CD4-positive, alpha-beta T cell treated with Interleukin-12 subunit alpha and Interleukin-12 subunit beta, for 1 hour (primary cell): ENCODE data around the gene PARD3B.
A peak's percentile ranks its signal among the peaks of the same experiment; 100 is the strongest.

ENCODE experiments used
- DNase-seq: peaks from one replicate; pipeline ENCODE4 v3.0.0-alpha.2; 2020

The PARD3B gene

DNA sequence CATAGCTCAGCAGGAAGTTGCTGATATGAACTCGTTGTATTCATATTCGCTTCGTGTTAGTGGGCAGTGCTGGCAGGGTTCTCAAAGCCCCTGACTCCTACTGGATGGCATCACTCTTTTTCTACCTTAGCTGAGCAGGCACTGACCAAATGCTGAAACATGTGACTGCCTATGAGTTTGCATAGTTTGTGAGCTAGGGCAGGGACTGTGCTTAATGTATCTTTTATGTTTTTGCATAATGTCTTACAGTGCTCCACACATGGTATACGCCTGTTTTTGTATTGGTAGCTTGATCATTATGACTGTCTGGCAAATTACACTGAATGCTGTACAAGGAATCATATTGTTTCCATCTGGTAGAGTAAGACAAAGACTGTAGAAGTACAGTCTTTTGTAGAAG, 305.3 kb downstream of the PARD3B start:
- no peak for DNase-seq

DNA sequence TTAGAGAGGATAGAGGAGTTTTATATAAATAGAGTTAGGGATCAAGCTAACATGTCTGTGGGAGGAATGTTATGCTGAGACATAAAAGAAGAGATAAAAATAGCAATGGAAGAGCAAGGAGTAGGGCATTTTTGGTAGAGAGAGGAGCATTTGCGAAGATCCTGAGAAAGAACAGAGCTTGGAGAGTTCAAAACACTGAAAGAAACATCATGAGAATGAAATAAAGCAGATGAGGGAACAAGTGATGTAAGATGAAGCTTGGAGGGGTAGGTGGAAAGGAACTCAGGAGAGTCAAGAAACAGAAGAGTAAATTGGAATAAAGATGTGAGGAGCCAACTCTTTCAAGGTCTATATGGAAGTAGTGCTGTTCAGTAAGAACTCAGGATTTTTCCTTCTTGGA, 308.6 kb downstream of the PARD3B start:
- no peak for DNase-seq

DNA sequence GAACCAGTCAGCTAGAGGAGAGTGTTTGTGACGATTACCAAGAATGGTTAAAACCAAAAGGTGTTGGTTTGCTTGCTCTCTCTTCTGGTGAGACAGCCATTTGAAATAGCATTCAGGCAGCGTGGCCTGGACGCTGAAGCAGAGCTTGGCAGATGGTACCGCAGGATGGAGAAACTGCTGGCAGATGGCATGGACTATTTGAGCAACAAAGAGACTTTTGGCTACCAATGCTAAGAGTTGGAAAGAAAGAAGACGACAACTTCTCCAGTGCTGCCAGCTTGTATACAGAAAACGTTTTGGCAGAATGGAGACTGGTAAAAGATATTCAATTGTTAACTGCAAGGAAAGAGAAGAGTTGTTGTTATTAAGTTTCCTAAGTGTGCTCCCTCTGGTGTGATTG, 315.0 kb downstream of the PARD3B start:
- DNase-seq: no peak

DNA sequence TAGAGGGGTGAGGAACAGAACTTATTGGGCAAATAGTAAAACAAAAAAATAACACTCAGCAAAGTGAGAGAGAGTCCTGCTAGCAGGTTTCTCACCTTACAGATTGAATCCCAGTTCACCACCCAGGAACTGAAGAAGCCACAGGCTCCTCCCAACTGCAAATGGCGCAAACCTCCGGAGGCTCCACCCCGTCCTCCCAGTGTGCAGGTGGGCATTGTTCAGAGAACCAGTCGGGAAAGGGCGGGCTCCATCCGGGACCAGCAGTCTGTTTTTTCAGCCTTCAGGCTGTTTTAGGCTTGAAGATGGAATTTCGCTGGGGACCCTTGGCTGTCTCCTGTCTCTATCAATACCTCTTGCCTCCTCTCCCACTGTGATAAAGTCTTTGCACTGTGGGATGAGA, 317.5 kb downstream of the PARD3B start:
- no peak for DNase-seq

DNA sequence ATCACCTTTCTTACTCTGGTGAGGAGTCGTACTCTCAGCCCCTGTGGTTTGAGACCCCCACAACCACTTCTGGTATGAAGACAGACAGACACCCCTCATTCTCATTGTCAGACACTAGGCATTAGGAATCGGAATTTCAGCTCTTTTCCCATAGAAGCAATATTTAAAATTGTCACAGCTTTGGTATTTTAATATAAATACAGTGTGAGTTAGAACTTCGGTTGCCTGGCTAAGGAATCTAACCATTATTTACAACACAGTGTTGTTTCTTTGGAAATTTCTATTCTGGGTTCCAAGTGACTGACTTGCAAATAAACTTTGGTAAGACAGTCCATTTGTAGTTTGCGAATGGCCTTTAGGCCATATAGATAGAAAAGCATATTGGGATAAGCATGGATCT, 318.1 kb downstream of the PARD3B start:
- no peak for DNase-seq

DNA sequence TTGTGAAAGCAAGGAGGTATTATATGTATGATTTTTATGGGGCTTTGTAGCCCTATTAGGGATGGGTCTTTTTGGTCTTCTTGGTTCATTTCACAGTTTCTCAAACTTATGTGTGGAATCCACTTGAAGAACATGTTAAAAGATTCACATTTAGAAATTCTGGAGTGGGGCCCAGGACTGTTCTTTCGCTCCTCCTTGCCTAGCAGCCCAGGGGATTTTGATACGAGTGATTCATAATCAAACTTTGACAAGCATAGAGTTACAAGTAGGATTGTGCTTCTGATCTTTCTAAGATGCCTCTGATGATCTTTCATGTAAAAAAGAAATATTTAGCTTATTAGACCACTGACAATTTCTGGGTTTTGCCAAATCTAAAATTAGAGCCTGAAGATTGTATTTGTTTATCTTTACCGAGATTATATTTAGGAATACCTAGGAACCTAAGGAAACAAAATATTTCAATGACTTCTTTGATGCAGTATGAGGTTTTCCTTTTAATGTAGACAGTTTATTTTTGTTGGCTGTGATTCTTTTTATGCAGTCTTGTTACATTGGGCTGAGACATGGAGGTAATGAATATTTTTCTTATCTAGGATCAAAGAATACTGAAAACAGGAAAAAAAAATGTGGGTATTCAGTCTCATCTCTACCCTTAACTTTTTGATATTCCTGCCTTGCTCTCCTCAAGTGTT, 324.0 kb downstream of the PARD3B start:
- DNase-seq: no peak

DNA sequence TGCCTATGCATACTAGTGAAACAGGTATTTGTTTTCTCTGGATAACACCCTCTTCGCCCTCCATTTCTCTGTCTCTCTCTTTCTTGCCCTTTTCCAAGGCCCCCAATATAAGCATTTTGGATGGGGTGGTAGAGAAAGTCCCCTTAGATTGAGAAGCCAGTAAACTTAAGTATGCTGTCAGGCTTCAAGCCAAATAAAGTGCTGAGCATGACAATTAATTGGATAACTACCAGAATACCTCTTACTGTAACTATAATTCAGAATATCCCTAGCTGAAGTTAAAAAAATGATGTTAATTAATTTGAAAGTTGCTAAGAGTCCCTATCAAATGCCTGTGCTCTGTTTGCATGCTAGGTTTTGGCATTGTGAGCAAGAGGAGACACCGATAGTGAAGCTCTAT, 324.8 kb downstream of the PARD3B start:
- no peak for DNase-seq

DNA sequence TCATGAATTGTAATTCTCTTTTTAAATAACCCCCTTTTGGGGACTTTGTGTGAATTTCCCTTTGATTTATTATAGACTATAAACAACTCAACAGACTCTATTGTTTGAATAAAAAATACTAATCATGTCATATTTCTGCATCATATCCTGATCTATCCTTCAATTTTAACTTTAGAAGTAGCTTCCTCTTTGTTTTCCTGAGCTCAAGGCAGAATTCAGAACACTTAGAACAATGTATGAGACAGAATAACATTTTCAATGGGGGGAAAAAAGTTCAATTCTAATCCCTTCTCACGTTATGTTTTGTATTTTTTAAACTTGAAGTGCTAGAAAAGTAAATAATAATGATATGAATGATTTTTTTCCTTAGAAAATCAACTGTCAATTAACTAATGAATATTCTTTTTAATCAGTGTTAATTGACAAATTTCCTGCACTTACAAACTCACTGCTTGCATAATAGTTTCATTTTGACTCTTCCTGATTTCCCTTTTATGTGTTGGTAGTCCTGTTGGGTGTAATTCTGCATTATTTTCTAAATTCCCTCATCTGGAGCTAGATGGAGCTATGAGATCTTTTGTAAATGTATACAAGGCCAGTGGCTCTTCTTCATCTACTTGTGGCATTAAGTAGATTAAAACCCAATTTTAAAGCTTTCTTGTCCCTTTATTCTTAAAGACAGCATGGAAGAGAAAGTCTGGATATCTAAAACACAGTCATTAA, 326.1 kb downstream of the PARD3B start:
- DNase-seq: peak; percentile 46

DNA sequence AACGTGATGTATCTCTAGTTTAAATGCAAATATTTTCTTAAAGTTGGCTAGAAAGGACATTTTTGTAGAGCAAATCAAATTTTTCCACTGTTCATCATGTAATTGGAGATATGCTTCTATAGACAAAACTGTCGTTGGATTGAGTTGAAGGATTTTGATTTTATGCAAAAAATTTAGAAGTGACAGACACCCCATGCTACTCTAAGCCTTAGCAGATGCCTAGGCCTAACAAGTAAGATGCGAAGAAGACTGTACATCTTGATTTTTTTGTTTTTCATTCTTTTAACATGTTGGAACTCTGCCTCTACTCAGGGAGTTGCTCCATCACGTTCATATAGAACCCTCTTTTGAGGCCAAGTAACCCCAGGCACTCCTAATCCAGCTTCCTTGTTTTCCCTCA, 331.0 kb downstream of the PARD3B start:
- DNase-seq: no peak

DNA sequence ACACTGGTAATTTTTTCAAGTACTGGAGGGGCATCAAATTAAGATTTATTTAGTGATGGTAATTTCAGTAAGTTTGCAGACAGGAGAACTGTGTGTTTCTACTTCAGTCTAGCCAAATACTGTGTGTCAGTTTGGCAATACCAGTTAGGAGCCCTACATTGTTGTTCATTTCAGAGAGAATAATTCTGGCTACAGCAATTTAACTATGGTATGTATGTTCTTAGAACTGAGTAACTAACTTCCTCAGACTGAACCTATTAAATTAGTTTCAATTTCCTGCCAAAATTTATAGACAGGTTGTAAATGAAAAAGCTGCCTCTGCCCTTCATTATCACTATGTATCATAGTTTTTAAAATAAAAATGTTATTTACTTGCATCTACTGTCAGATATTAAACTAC, 332.4 kb downstream of the PARD3B start:
- no peak for DNase-seq

DNA sequence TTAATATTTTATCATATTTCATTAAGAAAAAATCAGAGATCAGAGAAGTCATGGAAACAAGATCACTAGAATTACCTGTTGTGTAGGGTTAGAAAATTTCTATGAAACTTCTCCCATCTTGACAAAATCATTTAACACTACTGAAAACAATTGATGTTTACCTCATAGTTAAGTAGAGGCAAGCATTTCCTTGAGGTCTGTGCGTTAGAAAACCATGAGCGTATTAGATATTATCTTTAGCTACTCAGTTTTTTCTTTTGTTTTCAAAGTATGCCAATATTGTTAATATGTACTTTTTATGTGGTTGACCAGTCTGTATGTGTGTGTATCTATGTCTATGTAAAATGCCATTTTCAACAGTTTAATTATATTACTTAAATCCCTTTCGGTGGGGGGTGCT, 335.7 kb downstream of the PARD3B start:
- DNase-seq: no peak

DNA sequence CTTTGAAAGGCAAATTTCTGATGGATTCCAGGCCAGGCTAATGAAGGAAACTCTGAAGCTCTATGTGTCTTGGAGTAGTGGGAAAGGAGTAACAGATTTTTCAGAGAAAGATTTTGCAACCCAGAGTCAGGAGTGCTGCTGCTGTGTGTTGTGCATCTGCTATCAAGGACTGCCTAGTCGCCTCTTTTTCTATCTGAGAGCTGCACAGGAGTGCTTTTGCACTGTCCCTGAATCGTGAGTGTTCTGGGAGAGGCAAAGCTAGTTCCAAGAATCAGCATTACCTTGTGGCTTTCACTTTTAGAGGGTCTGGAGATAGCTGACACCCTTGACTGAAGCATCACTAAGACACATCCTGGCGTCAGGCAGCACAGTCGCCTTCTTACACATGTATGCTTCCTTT, 336.4 kb downstream of the PARD3B start:
- peak; percentile 11 for DNase-seq

DNA sequence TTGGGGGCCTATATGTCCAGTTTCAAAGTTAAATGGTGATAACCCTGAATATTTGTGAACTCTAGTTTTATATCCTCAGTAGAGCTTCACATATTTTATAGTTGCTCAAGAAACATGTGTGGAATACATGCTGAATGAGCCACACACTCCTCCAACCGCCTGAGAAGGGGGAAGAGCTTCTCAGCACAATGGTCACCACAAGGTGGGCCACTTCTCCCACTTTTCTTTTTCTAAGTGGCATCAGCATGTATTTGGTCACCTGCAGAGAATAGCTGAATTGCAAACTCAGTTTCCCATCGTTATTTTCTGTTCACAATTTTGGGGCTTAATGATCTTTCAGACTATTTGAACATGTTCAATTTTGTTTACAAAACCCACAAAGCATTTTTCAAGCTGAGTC, 340.5 kb downstream of the PARD3B start:
- DNase-seq: peak; percentile 12

DNA sequence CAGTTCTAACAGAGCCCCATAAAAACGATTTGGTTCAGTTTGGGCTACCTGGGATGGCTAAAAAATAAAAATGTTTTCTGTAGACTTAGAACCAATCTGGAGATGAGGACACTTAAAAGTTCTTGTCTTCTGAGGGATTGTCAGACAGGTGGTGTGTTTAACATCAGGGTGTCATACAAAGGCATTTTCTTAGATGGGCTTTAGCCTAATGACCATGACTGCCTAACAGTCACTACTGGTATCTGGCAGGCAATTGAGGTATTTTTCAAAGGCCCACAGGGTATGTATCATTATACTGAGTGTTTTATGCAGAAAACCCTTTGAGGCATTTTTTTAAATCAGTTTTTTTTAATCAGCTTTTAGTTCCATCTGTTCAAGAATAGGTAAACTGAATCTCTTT, 341.4 kb downstream of the PARD3B start:
- no peak for DNase-seq

DNA sequence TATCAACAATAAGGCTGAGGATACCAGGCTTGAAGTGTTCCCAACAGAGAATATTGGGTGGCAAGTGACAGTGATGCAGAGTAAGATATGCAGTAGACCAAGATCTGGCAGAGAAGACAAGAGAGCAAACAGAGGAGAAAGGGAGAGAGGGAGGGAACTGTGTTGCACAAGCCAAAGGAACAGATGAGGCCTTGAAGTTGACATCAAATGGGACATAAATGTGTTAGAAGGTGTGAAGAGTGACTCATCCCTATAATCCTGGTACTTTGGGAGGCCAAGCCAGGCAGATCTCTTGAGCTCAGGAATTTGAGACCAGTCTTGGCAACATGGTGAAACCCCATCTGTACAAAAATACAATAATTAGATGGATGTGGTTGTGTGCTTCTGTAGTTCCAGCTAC, 342.9 kb downstream of the PARD3B start:
- DNase-seq: no peak

DNA sequence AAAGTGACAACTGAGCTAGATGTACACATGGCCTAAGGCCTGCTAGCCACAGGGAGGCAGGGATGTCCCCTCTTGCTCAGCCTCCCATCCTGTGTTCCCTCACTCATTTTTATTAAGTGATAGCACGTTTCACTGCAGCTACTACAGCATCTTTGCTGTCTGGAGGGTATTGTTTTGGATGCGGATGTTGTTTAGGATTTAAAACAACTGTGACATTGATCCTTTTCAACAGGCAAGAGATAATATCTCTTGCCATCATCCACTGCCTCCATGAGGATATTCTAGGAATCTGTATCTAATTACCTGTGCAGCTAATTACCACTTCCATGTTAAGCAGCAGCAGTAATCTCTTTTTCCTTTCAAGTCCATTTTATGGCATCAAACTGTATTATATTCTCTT, 345.4 kb downstream of the PARD3B start:
- DNase-seq: no peak

DNA sequence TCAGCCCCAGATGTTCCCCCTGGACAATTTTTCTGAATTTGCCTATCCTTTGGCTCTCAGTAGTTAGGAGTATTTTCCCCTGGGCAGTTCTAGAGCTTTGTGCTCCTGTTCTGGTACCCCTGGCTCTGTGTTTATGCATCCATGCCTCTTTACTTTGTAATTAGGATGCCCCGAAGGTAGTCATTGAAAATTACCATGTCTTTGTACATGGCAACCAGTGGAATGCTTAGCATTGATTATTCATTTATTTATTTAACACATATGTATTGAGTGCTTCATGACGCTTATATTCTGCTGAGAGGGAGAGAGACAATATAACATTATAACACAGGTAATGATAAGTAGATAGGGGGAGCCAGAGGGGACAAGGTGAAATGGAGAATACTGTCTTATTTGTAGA, 346.5 kb downstream of the PARD3B start:
- no peak for DNase-seq

DNA sequence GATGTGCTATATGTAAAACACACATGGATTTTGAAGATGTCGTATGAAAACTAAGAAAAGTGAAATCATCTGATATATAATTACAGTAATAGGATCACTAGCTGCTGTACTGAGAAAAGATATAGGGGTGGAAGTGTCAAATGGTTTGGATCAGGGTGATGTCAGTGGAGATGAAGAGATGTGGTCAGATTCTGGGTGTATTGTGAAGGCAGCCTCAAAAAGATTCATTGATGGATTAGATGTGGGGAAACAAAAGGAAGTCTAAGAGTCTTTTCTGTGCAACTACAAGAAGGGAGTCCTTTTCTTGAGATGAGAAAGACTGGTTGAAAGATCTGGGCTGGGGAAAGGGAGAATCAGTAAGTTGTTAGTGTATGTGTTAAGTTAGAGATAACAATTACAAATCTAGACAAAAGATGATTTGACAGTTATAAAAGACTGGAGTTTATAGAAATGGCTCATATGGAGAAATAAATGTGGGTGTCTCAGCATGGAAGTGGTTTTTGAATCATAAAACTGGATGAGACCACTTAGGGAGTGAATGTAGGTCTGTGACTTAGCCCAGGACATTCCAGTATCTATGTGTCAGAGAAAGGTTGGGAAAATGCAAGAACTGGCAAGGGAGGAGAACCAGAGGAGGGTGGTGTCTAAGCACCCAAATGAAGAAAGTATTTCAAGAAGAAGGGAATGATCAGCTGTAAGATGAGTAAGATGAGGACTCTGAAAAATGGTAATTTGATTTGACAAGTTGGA, 347.4 kb downstream of the PARD3B start:
- no peak for DNase-seq

DNA sequence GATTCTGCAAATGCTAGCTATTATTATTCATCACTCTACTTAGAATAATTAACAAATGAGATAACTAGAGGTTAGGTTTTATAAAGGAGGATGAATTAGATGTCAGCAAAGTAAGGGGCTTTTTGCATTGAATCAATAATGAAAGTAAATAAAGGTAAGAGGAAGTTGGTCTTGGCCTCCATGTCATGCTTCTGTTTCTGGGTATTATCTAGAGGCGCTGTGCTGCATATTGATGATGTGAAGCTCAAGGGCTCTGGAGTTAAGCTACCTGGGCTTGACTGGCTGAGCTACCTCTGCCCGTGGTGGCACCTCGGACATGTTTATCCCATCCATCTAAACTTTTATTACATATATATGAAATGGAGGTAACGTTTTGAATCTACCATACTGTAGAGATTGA, 350.9 kb downstream of the PARD3B start:
- DNase-seq: no peak

DNA sequence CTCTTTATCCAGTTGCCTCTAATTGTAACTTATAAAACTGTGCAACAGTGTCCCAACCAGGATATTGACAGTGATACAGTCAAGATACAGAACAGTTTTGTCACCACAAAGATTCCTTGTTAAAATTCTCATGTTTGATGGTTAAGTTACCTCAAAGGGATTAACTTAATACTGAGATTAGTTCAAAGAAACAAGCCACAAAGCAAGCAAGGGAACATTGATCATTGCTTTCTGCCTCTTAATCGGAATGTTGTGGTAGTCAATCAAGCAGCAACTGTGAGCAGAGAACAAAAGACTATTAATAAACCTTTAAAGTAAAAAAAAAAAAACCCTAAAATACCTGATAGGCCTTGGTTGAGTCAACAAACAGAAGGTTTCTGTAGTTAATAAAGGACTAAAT, 352.3 kb downstream of the PARD3B start:
- DNase-seq: no peak

DNA sequence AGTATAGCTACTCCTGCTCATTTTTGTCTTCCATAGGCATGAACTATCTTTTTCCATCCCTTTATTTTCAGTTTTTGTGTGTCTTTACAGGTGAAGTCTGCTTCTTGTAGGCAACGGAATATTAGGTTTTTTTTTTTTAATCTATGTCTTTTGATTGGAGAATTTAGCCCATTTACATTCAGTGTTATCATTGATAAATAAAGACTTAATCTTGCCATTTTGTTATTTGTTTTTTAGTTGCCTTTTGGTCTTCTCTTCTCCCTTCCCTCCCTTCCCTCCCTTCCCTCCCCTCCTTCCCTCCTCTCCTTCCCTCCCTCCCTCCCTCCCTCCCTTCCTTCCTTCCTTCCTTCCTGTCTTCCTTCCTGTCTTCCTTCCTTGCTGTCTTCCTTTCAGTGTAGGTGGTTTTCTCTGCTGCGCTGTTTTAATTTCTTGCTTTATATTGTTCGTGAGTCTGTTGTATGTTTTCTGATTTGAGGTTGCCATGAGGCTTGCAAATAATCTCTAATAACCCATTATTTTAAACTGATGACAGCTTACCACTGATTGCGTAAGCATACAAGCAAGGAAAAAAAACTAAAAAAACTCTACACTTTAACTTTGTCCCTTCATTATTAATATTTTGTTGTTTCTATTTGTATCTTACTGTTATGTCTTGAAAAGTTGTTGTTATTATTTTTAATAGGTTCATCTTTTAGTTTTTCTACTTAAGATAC, 353.8 kb downstream of the PARD3B start:
- no peak for DNase-seq

DNA sequence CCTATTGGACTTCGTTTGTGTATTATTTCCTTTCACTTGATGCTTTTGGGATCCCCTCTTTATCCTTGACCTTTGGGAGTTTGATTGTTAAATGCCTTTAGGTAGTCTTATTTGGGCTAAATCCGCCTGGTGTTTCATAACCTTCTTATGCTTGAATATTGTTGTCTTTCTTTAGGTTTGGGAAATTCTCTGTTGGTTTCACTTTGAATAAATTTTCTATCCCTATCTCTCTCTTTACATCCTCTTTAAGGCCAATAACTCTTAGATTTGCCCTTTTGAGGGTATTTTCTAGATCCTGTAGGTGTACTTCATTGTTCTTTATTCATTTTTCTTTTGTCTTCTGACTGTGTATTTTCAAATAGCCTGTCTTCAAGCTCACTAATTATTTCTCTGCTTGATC, 354.7 kb downstream of the PARD3B start:
- DNase-seq: no peak

DNA sequence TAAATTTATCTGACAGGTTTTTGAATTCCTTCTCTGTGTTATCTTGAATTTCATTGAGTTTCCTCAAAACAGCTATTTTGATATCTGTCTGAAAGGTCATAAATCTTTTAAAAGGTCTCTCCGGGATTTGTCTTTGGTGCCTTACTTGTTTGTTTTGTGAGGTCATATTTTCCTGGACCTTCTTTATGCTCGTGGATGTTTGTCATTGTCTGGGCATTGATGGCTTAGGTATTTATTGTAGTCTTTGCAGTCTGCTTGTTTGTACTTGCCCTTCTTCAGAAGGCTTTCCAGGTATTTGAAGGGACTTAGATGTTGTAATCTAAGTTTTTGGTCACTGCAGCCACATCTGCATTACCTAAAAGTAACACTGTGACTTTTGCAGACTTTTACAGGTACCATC, 355.2 kb downstream of the PARD3B start:
- DNase-seq: no peak

DNA sequence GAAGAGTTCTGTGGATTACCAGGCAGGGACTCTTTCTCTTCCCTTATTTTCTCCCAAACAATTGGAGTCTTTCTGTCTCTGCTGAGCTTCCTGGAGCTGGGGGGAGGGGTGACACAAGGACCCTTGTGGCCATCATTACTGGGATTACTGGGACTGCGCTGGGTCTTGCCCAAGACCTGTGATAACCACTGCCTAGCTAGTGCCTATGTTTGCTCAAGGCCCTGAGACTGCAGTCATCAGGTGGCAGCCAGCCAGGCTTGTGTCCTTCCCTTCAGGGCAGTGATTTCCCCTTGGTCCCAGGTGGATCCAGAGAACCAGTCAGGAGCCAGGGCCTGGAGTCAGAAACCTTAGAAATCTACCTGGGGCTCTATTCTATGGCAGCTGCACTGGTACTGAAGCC, 355.6 kb downstream of the PARD3B start:
- no peak for DNase-seq
